ENCODE results near the gene IL17B. TPM values are rescaled to one million over a fixed set of nuclear protein-coding genes. Genes with fewer than 3 reads are reported as not detected.

The IL17B gene
- total and polyA plus RNA-seq, 11 donors = 0.33 to 0.42 (median 0.35) TPM; not detected in 8

DNA sequence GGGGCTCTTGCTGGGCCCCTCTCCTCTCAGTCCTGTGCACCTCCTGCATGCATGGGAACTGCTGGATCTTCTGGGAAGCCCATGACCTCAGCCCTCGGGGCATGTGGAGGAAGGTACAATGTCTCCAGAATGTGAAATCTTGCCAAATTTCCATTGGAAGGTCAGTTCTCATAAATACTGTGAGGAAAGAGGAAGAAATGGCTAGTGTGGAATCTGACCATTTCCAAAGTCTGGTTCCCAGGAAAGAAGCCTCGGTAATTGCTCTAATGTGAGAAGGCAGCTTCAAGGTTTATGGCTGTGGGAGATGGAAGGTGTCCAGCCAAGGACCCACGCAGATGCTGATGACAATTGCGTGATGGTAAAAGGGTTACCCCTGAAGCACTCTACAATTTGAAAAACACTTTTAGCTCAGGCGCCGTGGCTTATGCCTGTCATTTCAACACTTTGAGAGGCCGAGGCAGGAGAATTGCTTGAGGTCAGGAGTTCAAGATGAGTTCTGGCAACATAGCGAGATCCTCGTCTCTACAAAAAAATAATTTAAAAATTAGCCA, 8.1 kb upstream of the IL17B start:
- Histone ChIP-seq H3K4me1 (peaks cover 8 to 91% (median 56%) of the 10 kb centered on the region in 12 donors), H3K36me3 (no peaks in the 10 kb centered on the region), H3K9me3 (peaks cover 0 to 5% (median 0%) of the 10 kb centered on the region in 12 donors), H3K27ac (peak overlapping the region; percentile 51 to 98 (median 90)), H3K27me3 (no peaks in the 10 kb centered on the region), H3K4me3 (no peak overlapping the region)
- DNase-seq = peak in 3 of 5 donors; percentile 55 to 68 (median 55)
- TF ChIP-seq CTCF (IDR thresholded peaks at IDR 0.05) (no peak), POLR2A (IDR thresholded peaks at IDR 0.05) (no peak)
- intact Hi-C loops (cut with DNase I) = loop anchor here in 4 of 10 donors (2.0 to 5.0 kb wide), 2 partner anchors 35 to 36 kb away; no protein-coding TSS in a partner anchor
- WGBS, 4 donors = 36 to 46% (median 42%) methylated on average over 9 of the region's 9 CpGs
- no peak for ATAC-seq

- TF ChIP-seq CTCF (IDR thresholded peaks at IDR 0.05) = no peak
- no peak for TF ChIP-seq POLR2A (IDR thresholded peaks at IDR 0.05)
- intact Hi-C loops (cut with DNase I) = loop anchor here in 4 of 10 donors (2.0 to 5.0 kb wide), 2 partner anchors 36 to 37 kb away; no protein-coding TSS in a partner anchor
- peaks cover 0 to 5% (median 0%) of the 10 kb centered on the region in 12 donors for H3K9me3 ChIP-seq
- peak overlapping the region; percentile 51 to 98 (median 90) for H3K27ac ChIP-seq
- H3K4me3 ChIP-seq = no peak overlapping the region
- peak in 1 of 5 donors; percentile 37 for DNase-seq
- ATAC-seq = peak in 2 of 4 donors; percentile 4 to 7
- peaks cover 8 to 96% (median 62%) of the 10 kb centered on the region in 12 donors for H3K4me1 ChIP-seq
- no peaks in the 10 kb centered on the region for H3K27me3 ChIP-seq
- H3K36me3 ChIP-seq = no peaks in the 10 kb centered on the region
- 39 to 52% (median 42%) methylated on average over 5 of the region's 5 CpGs for WGBS, 4 donors
Measured at GRCh38 chr5:149386166-149386565, 7.1 kb upstream of the IL17B start.

DNA sequence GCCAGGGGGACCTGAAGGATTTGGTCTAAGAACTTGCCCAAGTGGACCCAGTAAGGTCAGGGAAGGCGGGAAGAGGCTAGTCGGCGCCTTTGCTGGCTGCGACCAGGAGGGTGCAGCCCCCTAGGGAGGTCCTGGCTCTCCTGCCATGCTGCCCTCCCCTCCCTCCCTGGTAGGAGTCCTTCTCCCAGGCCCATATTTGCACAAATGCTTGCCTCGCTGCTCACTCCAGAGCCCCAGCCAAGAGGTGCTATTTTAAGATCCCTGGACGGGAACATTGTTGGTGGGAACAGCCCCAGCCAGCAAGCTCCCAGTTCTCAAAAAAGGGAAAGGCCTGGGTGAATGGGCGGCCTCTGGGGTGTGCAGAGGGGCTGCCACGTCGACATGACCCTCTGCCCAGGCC, 4.3 kb upstream of the IL17B start:
- H3K4me3 ChIP-seq = no peak overlapping the region
- intact Hi-C loops (cut with DNase I) = loop anchor here in 9 of 10 donors (2.0 to 5.0 kb wide), 6 partner anchors 45 to 234 kb away; no protein-coding TSS in a partner anchor

More for the DNA sequence above, 4.3 kb upstream of the IL17B start:
- peaks cover 8 to 83% (median 53%) of the 10 kb centered on the region in 12 donors for H3K4me1 ChIP-seq
- H3K36me3 ChIP-seq = no peaks in the 10 kb centered on the region
- peak; percentile 72 to 80 (median 76) for ATAC-seq
- WGBS, 4 donors = 21 to 40% (median 31%) methylated on average over 5 to 9 of the region's 9 CpGs
- peaks cover 0 to 2% (median 0%) of the 10 kb centered on the region in 12 donors for H3K9me3 ChIP-seq
- no peaks in the 10 kb centered on the region for H3K27me3 ChIP-seq
- TF ChIP-seq CTCF (IDR thresholded peaks at IDR 0.05) (no peak), POLR2A (IDR thresholded peaks at IDR 0.05) (no peak)
- H3K27ac ChIP-seq = peak overlapping the region; percentile 74 to 98 (median 90)
- DNase-seq = peak; percentile 75 to 88 (median 80)

All from heart left ventricle (tissue), 16 donors.